Epithelial cell of esophagus (primary cell): ENCODE data around the gene ITPR1.

Source experiments
- DNase-seq: peaks from one replicate; pipeline ENCODE4 v3.0.0; 2010; ENCODE audit warnings: low read depth
- H3K4me3 ChIP-seq: 2 replicates; pipeline ENCODE4 v1.5.1; 2011; ENCODE audit warnings: mild to moderate bottlenecking, low read length, control low read depth
- CTCF ChIP-seq: IDR thresholded peaks from 2 replicates; pipeline ENCODE4 v1.5.1; 2011; ENCODE audit warnings: low read depth, mild to moderate bottlenecking, low read length, control low read depth, inconsistent platforms; ENCODE audit not compliant: insufficient read depth; ENCODE audit errors: missing control alignments

The ITPR1 gene

GRCh38 chr3:4491855-4492207 is 1.3 kb upstream of the ITPR1 start:
- peak overlapping the region; percentile 86 for H3K4me3 ChIP-seq
- TF ChIP-seq CTCF = no peak
- no peak for DNase-seq

DNA sequence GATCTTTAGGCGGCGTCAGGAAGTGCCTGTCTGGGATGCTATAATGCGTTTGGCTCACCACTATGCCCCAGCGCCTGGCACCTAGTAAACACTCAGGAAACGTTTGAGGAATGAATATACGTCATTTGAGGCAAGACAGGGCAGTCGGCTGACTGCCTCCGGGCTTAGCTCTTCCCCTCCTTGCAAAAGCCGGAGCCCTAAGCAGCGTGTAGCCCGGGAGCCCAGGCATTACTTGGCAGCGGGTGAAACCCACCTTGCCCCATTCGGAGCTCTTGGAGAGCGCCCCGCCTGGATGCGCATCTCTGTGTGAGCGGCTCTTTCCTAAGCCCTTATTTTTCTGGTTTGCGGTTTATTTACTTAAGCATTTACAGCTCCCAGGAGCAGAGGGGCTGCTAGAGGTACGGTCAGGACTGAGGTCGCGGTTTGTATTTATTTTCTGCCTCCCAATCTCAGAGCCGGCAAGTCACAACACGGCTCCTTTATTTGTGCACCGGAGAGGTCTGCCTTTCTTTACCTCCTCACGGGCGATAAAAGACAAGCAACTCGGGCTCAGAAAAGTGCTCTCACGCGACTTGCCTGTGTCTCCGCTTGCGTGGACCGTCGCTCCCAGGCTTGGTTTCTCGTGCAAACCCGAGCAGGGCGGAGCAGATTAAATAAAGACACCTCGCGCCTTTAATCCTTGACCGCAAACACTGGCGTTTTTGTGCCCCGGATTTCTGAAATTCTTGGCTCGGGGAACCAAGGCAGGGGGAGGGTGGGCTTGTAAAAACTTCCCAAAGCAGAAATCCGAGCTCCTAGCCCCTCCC is 737 bp upstream of the ITPR1 start:
- peak overlapping the region; percentile 86 for H3K4me3 ChIP-seq
- DNase-seq = peak; percentile 89
- no peak for TF ChIP-seq CTCF

GRCh38 chr3:4493941-4494894 is 1.1 kb downstream of the ITPR1 start:
- H3K4me3 ChIP-seq = peak overlapping the region; percentile 86
- peak; percentile 11 for DNase-seq
- TF ChIP-seq CTCF = no peak

GRCh38 chr3:4494895-4495264 is 1.7 kb downstream of the ITPR1 start:
- no peak for DNase-seq
- TF ChIP-seq CTCF = no peak
- no peak overlapping the region for H3K4me3 ChIP-seq

GRCh38 chr3:4495294-4496086 is 2.3 kb downstream of the ITPR1 start:
- H3K4me3 ChIP-seq = no peak overlapping the region
- DNase-seq = no peak
- TF ChIP-seq CTCF = no peak

- TF ChIP-seq CTCF = no peak
- H3K4me3 ChIP-seq = no peak overlapping the region
- no peak for DNase-seq
Observed at GRCh38 chr3:4496087-4496452, 2.9 kb downstream of the ITPR1 start.
